GM10847 (cell line): Measurements from ENCODE around the gene GNG5.

Source experiments
- POLR2A ChIP-seq: IDR thresholded peaks from 2 replicates; pipeline ENCODE4 v1.6.1; 2011; ENCODE audit not compliant: insufficient read length; ENCODE audit errors: extremely low read depth

Gene GNG5

GRCh38 chr1:84506002-84506728 lies at the start of gene GNG5, which contains the start of gene SPATA1:
Gene GNG5, minus strand, starts transcription at chr1:84506581. Its CDS starts 490 bp downstream, at chr1:84506091.
Gene SPATA1, plus strand, starts transcription at chr1:84506386. Its CDS starts 9,974 bp downstream, at chr1:84516360.
- peak; percentile 57 for TF ChIP-seq POLR2A

- no peak for TF ChIP-seq POLR2A
These were observed 44.4 kb upstream of the GNG5 start for GRCh38 chr1:84550826-84551225.

- no peak for TF ChIP-seq POLR2A
These were observed 35.3 kb upstream of the GNG5 start for GRCh38 chr1:84541679-84542078.

- no peak for TF ChIP-seq POLR2A
These were observed 34.4 kb upstream of the GNG5 start for GRCh38 chr1:84540759-84541158.

GRCh38 chr1:84539972-84540371 lies 33.6 kb upstream of the GNG5 start:
- TF ChIP-seq POLR2A, result no peak

GRCh38 chr1:84538599-84538998 lies 32.2 kb upstream of the GNG5 start:
- no peak for TF ChIP-seq POLR2A

GRCh38 chr1:84525779-84526178 lies 19.4 kb upstream of the GNG5 start:
- no peak for TF ChIP-seq POLR2A

GRCh38 chr1:84524590-84524989 lies 18.2 kb upstream of the GNG5 start:
- TF ChIP-seq POLR2A, result no peak

- no peak for TF ChIP-seq POLR2A
These were observed 4.3 kb upstream of the GNG5 start for GRCh38 chr1:84510668-84511067.

GRCh38 chr1:84510165-84510564 lies 3.8 kb upstream of the GNG5 start:
- no peak for TF ChIP-seq POLR2A

- TF ChIP-seq POLR2A, result no peak
These were observed 2.6 kb upstream of the GNG5 start for GRCh38 chr1:84509029-84509428.

- no peak for TF ChIP-seq POLR2A
These were observed 2.1 kb upstream of the GNG5 start for GRCh38 chr1:84508510-84508909.

- TF ChIP-seq POLR2A, result no peak
These were observed 510 bp upstream of the GNG5 start for GRCh38 chr1:84506729-84507453.

GRCh38 chr1:84505493-84506001 lies 834 bp downstream of the GNG5 start:
- TF ChIP-seq POLR2A, result no peak

- no peak for TF ChIP-seq POLR2A
These were observed 1.5 kb downstream of the GNG5 start for GRCh38 chr1:84504580-84505492.
